Measurements from ENCODE around the gene FCN1. TPM values are rescaled to one million over a fixed set of nuclear protein-coding genes. Genes with fewer than 3 reads are reported as not detected.
A peak's percentile ranks its signal among the peaks of the same experiment; 100 is the strongest.

The FCN1 gene
- total RNA-seq = under 1 TPM in 7 of 8 experiments, not detected in 1; 0.05 to 0.45 (median 0.13) TPM

GRCh38 chr9:134917431-134918373 is at the start of gene FCN1:
TSS of gene FCN1 (minus strand) at chr9:134917912. CDS start at chr9:134917871, 41 bp downstream.
- Histone ChIP-seq H3K27ac (no peak within 1 kb of the TSS), H3K4me1 (replicated peaks in 1 of 2) (no peaks in the 10 kb centered on the region), H3K4me3 (no peak within 1 kb of the TSS)
- in situ Hi-C loops (cut with MboI; ENCODE audit: low pct_unique_long_range_greater_than_20kb in 2 of 9, low sequenced_read_pairs in 9 of 9, unreplicated experiment in 9 of 9) = no loop called here
- no peak for ATAC-seq (replicated peaks in 6 of 8)
- WGBS, 10 experiments = 35 to 88% (median 63%) methylated on average over 1 to 5 of the region's 11 CpGs; no CpG with 5 or more reads in 1 of the 10 experiments

GRCh38 chr9:134966697-134967546 is 49.2 kb upstream of the FCN1 start:
- WGBS, 10 experiments = 0 to 94% (median 74%) methylated on average over 1 to 14 of the region's 23 CpGs; no CpG with 5 or more reads in 3 of the 10 experiments
- H3K4me1 ChIP-seq (replicated peaks in 1 of 2) = peaks cover 9 to 22% of the 10 kb centered on the region in 2 donors

GRCh38 chr9:134966270-134966669 is 48.6 kb upstream of the FCN1 start:
- ATAC-seq (replicated peaks in 6 of 8) = no peak
- WGBS, 10 experiments = 50 to 100% (median 80%) methylated on average over 1 to 8 of the region's 12 CpGs
- H3K27ac ChIP-seq = no peak overlapping the region
- H3K4me3 ChIP-seq = no peak overlapping the region
- peaks cover 9 to 22% of the 10 kb centered on the region in 2 donors for H3K4me1 ChIP-seq (replicated peaks in 1 of 2)
- in situ Hi-C loops (cut with MboI; ENCODE audit: low pct_unique_long_range_greater_than_20kb in 2 of 9, low sequenced_read_pairs in 9 of 9, unreplicated experiment in 9 of 9) = no loop called here

More at GRCh38 chr9:134966697-134967546, 49.2 kb upstream of the FCN1 start:
- H3K27ac ChIP-seq = no peak overlapping the region
- no peak overlapping the region for H3K4me3 ChIP-seq
- ATAC-seq (replicated peaks in 6 of 8) = no peak
- in situ Hi-C loops (cut with MboI; ENCODE audit: low pct_unique_long_range_greater_than_20kb in 2 of 9, low sequenced_read_pairs in 9 of 9, unreplicated experiment in 9 of 9) = no loop called here

- no peak overlapping the region for H3K27ac ChIP-seq
- WGBS, 10 experiments = 48 to 100% (median 85%) methylated on average over 1 to 6 of the region's 6 CpGs; no CpG with 5 or more reads in 6 of the 10 experiments
- no peak for ATAC-seq (replicated peaks in 6 of 8)
- no peak overlapping the region for H3K4me3 ChIP-seq
- H3K4me1 ChIP-seq (replicated peaks in 1 of 2) = peaks cover 9 to 21% of the 10 kb centered on the region in 2 donors
- in situ Hi-C loops (cut with MboI; ENCODE audit: low pct_unique_long_range_greater_than_20kb in 2 of 9, low sequenced_read_pairs in 9 of 9, unreplicated experiment in 9 of 9) = no loop called here
Measured at GRCh38 chr9:134965851-134966250, 48.1 kb upstream of the FCN1 start.

- ATAC-seq (replicated peaks in 6 of 8) = no peak
- WGBS, 10 experiments = 17 to 82% (median 71%) methylated on average over 1 to 4 of the region's 4 CpGs; no CpG with 5 or more reads in 3 of the 10 experiments
- H3K4me1 ChIP-seq (replicated peaks in 1 of 2) = peaks cover 11 to 20% of the 10 kb centered on the region in 2 donors
- H3K27ac ChIP-seq = no peak overlapping the region
- H3K4me3 ChIP-seq = no peak overlapping the region
- in situ Hi-C loops (cut with MboI; ENCODE audit: low pct_unique_long_range_greater_than_20kb in 2 of 9, low sequenced_read_pairs in 9 of 9, unreplicated experiment in 9 of 9) = no loop called here
Measured at GRCh38 chr9:134965411-134965810, 47.7 kb upstream of the FCN1 start.

GRCh38 chr9:134964271-134965055 is 46.8 kb upstream of the FCN1 start:
- Histone ChIP-seq H3K27ac (no peak overlapping the region), H3K4me1 (replicated peaks in 1 of 2) (peaks cover 11 to 19% of the 10 kb centered on the region in 2 donors), H3K4me3 (no peak overlapping the region)
- in situ Hi-C loops (cut with MboI; ENCODE audit: low pct_unique_long_range_greater_than_20kb in 2 of 9, low sequenced_read_pairs in 9 of 9, unreplicated experiment in 9 of 9) = no loop called here
- ATAC-seq (replicated peaks in 6 of 8) = no peak
- 44 to 93% (median 83%) methylated on average over 2 to 8 of the region's 13 CpGs; no CpG with 5 or more reads in 3 of the 10 experiments for WGBS, 10 experiments

GRCh38 chr9:134963546-134963945 is 45.8 kb upstream of the FCN1 start:
- in situ Hi-C loops (cut with MboI; ENCODE audit: low pct_unique_long_range_greater_than_20kb in 2 of 9, low sequenced_read_pairs in 9 of 9, unreplicated experiment in 9 of 9) = no loop called here
- WGBS, 10 experiments = 20 to 92% (median 75%) methylated on average over 1 to 16 of the region's 19 CpGs; no CpG with 5 or more reads in 4 of the 10 experiments

GRCh38 chr9:134962973-134963364 is 45.3 kb upstream of the FCN1 start:
- ATAC-seq (replicated peaks in 6 of 8) = no peak
- in situ Hi-C loops (cut with MboI; ENCODE audit: low pct_unique_long_range_greater_than_20kb in 2 of 9, low sequenced_read_pairs in 9 of 9, unreplicated experiment in 9 of 9) = no loop called here
- Histone ChIP-seq H3K27ac (no peak overlapping the region), H3K4me3 (no peak overlapping the region), H3K4me1 (replicated peaks in 1 of 2) (peaks cover 7 to 10% of the 10 kb centered on the region in 2 donors)
- 0 to 100% (median 85%) methylated on average over 1 to 10 of the region's 19 CpGs; no CpG with 5 or more reads in 4 of the 10 experiments for WGBS, 10 experiments

More at GRCh38 chr9:134963546-134963945, 45.8 kb upstream of the FCN1 start:
- ATAC-seq (replicated peaks in 6 of 8) = no peak
- no peak overlapping the region for H3K27ac ChIP-seq
- H3K4me3 ChIP-seq = no peak overlapping the region
- H3K4me1 ChIP-seq (replicated peaks in 1 of 2) = peaks cover 11 to 16% of the 10 kb centered on the region in 2 donors

GRCh38 chr9:134962065-134962972 is 44.6 kb upstream of the FCN1 start:
- ATAC-seq (replicated peaks in 6 of 8) = peak in 3 of 8 experiments; percentile 88 to 96 (median 92)
- peaks cover 3 to 5% of the 10 kb centered on the region in 2 donors for H3K4me1 ChIP-seq (replicated peaks in 1 of 2)
- H3K27ac ChIP-seq = no peak overlapping the region
- no peak overlapping the region for H3K4me3 ChIP-seq
- in situ Hi-C loops (cut with MboI; ENCODE audit: low pct_unique_long_range_greater_than_20kb in 2 of 9, low sequenced_read_pairs in 9 of 9, unreplicated experiment in 9 of 9) = no loop called here
- WGBS, 10 experiments = 0 to 94% (median 69%) methylated on average over 1 to 11 of the region's 16 CpGs; no CpG with 5 or more reads in 2 of the 10 experiments

- no peak for ATAC-seq (replicated peaks in 6 of 8)
- Histone ChIP-seq H3K27ac (no peak overlapping the region), H3K4me1 (replicated peaks in 1 of 2) (peaks cover 3 to 5% of the 10 kb centered on the region in 2 donors), H3K4me3 (no peak overlapping the region)
- in situ Hi-C loops (cut with MboI; ENCODE audit: low pct_unique_long_range_greater_than_20kb in 2 of 9, low sequenced_read_pairs in 9 of 9, unreplicated experiment in 9 of 9) = no loop called here
- 80 to 92% (median 82%) methylated on average over 1 to 7 of the region's 21 CpGs; no CpG with 5 or more reads in 6 of the 10 experiments for WGBS, 10 experiments
Measured at GRCh38 chr9:134961331-134962064, 43.8 kb upstream of the FCN1 start.

GRCh38 chr9:134960701-134961181 is 43.0 kb upstream of the FCN1 start:
- 60 to 81% (median 72%) methylated on average over 1 to 7 of the region's 15 CpGs; no CpG with 5 or more reads in 7 of the 10 experiments for WGBS, 10 experiments
- peaks cover 3 to 5% of the 10 kb centered on the region in 2 donors for H3K4me1 ChIP-seq (replicated peaks in 1 of 2)
- in situ Hi-C loops (cut with MboI; ENCODE audit: low pct_unique_long_range_greater_than_20kb in 2 of 9, low sequenced_read_pairs in 9 of 9, unreplicated experiment in 9 of 9) = no loop called here
- ATAC-seq (replicated peaks in 6 of 8) = peak in 4 of 8 experiments; percentile 33 to 65 (median 48)
- no peak overlapping the region for H3K4me3 ChIP-seq
- H3K27ac ChIP-seq = no peak overlapping the region

Measured in motor neuron (in vitro differentiated cells).